RWPE1 (cell line): ENCODE data around the gene GPR171.

Source experiments
- CTCF ChIA-PET: fragments of 350-600 bp; sonication (Branson Sonifier 250); formaldehyde crosslinking; extraction: SDS; loops from one replicate; lab custom pipeline; 2021; lab: Yijun Ruan, JAX
- POLR2A ChIA-PET: fragments of 400-600 bp; formaldehyde crosslinking; extraction: SDS; loops from one replicate; lab custom pipeline; 2020; ENCODE audit warnings: antibody characterized with exemption; ENCODE audit not compliant: low non-redundant PET; lab: Yijun Ruan, JAX
- DNase-seq: peaks from one replicate; pipeline ENCODE4 v3.0.0; 2012; ENCODE audit warnings: low spot score
- H3K27ac ChIP-seq: fragments of 450-650 bp; 2 replicates; pipeline ENCODE4 v1.5.1; 2017
- TF ChIP-seq, protein P1 (sequence below): fragments of 450-650 bp; conservative IDR thresholded peaks from 2 replicates; pipeline ENCODE4 v1.5.1; 2017; ENCODE audit warnings: low read depth, mild to moderate bottlenecking

The GPR171 gene

DNA sequence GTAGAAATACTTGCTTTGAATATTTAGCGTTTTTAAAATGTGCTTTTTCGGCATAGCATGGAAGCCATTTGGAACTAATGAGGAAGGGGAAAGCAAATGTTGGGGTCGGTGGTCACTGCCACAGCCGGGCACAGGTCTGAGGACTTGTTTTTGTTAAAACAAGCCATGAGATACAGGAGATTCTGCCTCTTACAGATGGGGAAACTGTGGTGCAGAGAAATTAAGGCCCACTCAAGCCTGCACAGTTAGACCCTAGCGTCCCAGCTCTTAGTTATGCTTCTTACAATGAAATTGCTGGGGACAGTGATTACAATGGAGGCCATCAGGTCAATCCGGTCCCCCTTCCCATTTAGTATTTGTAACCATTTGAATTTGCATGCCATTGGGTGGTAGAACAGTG lies 2.5 kb upstream of the GPR171 start:
- TF ChIP-seq, protein P1, sequence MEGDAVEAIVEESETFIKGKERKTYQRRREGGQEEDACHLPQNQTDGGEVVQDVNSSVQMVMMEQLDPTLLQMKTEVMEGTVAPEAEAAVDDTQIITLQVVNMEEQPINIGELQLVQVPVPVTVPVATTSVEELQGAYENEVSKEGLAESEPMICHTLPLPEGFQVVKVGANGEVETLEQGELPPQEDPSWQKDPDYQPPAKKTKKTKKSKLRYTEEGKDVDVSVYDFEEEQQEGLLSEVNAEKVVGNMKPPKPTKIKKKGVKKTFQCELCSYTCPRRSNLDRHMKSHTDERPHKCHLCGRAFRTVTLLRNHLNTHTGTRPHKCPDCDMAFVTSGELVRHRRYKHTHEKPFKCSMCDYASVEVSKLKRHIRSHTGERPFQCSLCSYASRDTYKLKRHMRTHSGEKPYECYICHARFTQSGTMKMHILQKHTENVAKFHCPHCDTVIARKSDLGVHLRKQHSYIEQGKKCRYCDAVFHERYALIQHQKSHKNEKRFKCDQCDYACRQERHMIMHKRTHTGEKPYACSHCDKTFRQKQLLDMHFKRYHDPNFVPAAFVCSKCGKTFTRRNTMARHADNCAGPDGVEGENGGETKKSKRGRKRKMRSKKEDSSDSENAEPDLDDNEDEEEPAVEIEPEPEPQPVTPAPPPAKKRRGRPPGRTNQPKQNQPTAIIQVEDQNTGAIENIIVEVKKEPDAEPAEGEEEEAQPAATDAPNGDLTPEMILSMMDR: no peak
- DNase-seq: no peak
- ChIA-PET CTCF (interaction anchor here (0.6 kb wide), 1 partner anchor 51 kb away, joined by 3 read pairs; no protein-coding TSS in a partner anchor), POLR2A (no interaction called here)
- H3K27ac ChIP-seq: no peak overlapping the region

DNA sequence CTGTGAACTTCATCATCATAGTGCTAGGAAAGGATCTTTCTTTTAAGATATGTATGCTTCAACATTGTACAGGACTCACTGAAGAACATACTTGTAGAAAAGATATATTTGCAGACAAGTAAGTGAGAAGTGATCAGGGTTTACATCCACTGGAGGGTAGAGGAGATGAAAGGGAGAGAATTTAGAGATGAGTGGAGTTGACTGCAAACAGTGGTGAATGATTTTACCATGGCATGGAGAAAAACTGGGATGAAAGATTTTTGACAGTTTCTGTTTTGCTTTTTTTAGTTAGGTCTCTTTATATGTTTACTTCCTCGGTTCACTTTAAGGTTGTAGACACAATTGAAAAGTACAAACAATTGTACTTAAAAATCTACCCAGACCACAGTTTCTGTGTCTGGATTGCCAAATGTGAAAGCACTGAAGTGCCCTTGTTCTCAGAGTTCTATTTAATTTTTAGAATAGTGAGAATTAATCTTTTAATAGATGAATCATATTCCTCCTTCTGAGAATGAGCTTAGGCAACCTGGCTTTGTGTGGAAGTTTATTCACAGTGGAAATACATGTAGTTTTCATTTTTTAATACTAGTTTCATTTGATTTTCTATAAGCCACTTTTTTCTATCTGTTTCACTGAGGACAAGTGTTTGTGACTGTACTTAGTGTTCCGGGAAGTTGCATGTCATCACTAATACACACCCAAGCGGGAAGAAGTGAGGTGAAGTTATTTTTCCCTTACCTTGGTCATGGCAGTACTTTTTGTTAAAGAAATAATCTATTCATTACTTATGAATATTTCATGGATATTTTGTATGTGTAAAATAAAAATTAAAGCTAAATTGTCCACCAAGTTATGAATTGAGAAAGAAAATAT lies 1.8 kb upstream of the GPR171 start:
- CTCF ChIA-PET: interaction anchor here (0.6 kb wide), 1 partner anchor 51 kb away, joined by 3 read pairs; no protein-coding TSS in a partner anchor
- no peak for DNase-seq
- POLR2A ChIA-PET: no interaction called here
- TF ChIP-seq, protein P1: no peak
- no peak overlapping the region for H3K27ac ChIP-seq

DNA sequence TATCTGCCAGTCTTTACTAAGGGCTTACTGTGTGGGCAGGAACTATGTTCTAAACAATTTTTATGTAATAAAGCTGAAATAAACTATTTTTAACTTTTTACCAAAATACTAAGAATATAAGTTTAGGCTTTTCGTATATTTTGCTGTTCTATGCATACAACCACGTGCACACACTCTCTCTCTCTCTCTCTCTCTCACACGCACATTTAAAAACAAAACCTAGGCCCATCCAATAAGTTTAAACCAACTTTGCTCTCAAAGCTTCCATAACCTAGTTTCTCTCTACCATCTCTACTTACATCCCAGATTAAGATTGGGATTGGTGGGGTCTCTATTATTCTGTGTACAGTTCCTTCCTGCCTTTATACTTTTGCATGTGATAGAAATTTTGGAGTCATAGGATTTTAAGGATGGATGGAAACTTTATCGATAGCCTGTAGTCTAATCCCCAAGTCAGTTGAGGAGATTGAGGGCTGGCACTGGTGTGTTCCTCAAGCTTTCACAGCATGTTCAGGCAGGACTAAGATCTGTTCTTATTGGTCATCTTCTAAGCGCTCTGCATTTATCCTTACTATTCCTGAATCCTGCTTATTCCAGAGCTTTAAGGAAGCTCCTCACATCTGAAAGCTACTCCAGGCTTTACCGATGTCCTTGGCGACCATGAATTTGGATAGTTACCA lies 1.8 kb downstream of the GPR171 start:
- TF ChIP-seq, protein P1: no peak

DNA sequence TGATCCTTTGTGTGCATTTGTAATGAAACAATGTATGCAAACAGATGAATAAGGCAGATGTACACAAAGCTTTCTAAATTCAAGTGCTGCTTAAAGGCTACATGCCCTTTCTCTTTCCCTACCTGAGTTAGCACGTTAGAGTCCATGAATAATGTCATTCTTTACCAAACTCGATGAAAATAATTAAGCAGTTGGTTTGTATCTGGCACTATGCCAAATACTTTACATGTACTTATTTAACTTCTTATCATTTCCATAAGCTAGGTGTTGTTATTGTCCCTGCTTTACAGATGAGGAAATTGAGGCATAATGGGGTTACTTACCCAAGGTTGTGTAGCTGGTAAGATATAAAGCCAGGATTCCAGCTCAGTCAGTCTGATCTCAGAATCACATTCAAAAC lies 2.4 kb downstream of the GPR171 start:
- TF ChIP-seq, protein P1: no peak
- DNase-seq: no peak
- ChIA-PET CTCF (no interaction called here), POLR2A (no interaction called here)
- H3K27ac ChIP-seq: no peak overlapping the region

More for the DNA sequence above, 1.8 kb downstream of the GPR171 start:
- POLR2A ChIA-PET: no interaction called here
- CTCF ChIA-PET: interaction anchor here (0.5 kb wide), 1 partner anchor 206 kb away, joined by 4 read pairs; no protein-coding TSS in a partner anchor
- no peak overlapping the region for H3K27ac ChIP-seq
- no peak for DNase-seq

DNA sequence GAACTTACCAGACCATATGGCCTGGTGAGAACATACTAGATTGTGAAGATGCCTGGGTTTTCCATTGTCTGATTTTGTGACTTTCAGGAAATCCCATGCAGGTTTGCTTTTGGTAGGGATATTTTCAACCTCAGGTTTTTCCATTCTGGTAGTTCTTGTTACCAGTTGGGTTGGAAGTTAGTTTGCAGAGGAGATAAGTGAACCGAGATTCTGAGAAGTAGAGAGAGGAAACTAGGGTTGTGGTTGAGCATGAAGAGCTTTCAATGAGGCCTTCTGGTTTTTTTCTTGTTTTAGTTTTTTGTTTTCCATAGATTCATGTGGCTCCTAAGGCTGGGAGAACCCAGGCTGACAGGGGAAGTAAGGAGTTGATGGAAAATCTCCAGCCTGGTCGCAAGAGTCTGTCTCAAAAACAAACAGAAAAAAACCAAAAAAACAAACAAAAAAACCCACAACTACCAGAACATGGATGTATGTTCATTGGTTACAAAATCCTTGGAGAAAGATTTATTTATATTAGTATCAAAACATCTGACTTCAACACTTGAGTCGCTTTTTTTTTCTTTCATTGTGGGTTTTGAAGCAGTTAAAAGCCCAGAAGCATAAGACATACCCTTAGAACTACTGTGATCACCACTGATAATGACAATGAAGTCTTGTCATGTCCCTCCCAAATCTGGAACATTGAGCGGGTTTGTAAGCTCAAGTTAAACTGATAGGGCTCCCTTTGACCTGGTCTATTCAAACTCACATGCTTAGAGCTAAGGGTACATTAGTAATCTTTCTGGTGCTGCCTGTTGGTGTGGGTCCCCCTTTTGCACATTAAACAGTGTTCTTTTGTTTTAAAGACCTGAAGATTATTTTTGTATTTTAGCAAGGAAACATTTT lies 3.2 kb downstream of the GPR171 start:
- TF ChIP-seq, protein P1: no peak
- no peak for DNase-seq
- ChIA-PET POLR2A (no interaction called here), CTCF (no interaction called here)
- no peak overlapping the region for H3K27ac ChIP-seq

DNA sequence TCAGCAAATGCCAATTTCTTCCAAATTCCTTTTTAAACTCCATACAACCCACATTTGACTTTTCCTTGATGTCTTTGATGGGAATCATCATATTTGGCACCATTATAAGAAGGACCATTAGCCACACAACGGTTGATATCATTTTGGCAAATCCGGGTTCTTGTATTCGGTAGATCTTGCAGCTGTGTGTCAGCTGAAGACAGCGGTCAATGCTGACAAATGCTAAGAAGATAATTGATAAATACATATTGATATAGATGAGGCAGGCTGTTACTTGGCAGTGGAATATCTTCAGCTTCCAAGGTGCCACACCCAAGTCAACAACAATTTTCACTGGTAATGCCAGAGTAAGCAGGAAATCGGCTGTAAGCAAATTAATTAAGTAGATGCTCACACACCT lies 4.2 kb downstream of the GPR171 start:
- no peak for DNase-seq
- TF ChIP-seq, protein P1: no peak
- ChIA-PET POLR2A (no interaction called here), CTCF (no interaction called here)
- no peak overlapping the region for H3K27ac ChIP-seq
